ENCODE data around the gene SPDYE18.
"Not testable (repeated sequence)": the region's sequence is repeated elsewhere in the genome, so short reads cannot be mapped to it uniquely, and the experiment has no call there.

SPDYE18 gene

DNA sequence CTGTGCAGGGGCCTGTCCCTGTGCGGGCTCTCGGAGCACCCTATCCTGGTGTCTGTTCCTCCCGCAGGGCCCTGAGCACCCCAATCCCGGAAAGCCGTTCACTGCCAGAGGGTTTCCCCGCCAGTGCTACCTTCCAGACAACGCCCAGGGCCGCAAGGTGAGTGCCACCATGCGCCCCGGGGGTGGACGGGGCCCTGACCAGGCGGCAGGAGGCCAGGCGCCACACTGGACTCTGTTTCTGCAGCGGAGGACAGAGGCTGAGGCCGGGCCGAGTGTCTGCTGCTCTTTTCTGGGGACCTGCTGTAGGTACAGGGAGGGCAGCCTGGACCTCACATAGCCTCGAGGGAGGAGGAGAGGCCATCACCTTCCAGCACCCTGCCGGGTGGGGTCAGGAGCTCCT, 58.2 kb downstream of the SPDYE18 start:
- not testable (repeated sequence) for DNase-seq

DNA sequence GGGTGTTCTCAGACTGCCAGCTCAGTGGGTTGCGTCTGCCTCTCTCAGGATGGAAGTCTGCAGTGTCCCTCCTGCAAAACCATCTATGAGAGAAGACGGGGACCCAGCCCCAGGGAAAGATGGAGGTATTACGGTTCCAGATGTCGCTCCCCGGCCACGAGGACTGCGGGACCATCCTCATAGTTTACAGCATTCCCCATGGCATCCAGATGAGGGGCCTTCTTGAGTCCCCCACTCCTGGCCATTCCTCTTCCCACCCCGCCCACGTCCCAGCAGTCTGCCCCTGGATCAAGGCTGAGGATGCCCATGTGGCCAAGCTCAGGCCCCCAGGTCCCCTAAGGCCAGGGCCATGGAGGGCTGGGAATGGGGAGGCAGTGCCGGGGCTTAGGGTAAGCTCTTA, 59.1 kb downstream of the SPDYE18 start:
- not testable (repeated sequence) for DNase-seq

DNA sequence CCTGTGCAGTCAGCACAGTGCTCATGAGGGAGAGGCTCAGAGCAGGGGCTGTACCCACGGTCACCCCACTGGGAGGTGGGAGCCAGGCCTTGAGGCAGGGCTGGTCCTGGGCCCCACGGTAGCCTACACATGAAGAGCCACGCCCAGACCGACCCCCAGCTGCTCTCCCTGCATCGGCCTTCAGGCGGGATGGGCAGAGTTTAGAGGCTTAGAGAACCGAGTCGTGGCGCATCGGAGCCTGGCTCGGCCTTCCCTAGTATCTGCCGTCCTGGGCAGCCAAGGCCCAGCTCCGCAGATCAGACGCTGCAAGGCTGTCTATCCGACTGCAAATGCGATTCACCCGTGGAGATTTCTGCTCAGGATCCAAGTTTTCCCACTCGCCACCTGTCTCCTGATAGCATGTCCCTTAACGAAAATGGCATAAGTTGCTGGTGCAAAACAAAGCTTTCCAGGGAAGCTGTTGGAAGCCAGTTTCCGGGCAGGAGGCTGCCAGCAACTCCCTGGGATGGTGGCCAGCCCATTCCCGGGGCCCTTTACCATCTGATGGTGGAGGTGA, 59.6 kb downstream of the SPDYE18 start:
- not testable (repeated sequence) for DNase-seq

DNA sequence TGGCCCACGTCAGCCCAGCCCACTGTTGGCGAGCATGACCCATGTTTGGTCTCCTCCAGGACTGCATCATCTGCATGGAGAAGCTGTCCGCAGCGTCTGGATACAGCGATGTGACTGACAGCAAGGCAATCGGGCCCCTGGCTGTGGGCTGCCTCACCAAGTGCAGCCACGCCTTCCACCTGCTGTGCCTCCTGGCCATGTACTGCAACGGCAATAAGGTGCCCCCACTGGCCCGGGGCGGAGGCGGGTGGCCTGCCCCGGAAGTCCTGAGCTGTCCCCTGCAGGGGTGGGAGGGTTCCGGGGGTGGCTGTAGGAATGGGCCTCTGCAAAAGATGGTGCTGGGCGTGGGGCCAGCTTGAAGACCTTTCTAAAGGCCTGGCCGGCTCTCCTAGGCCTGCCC, 60.3 kb downstream of the SPDYE18 start:
- not testable (repeated sequence) for DNase-seq
